NCI-H2029 treated with DMSO at 0.1 percent for 48 hours (cell line): ENCODE measurements around the gene MAGI3.

Source experiments
- DNase-seq: peaks from one replicate; lab custom pipeline; 2025; lab: John Stamatoyannopoulos, UW

The MAGI3 gene

DNA sequence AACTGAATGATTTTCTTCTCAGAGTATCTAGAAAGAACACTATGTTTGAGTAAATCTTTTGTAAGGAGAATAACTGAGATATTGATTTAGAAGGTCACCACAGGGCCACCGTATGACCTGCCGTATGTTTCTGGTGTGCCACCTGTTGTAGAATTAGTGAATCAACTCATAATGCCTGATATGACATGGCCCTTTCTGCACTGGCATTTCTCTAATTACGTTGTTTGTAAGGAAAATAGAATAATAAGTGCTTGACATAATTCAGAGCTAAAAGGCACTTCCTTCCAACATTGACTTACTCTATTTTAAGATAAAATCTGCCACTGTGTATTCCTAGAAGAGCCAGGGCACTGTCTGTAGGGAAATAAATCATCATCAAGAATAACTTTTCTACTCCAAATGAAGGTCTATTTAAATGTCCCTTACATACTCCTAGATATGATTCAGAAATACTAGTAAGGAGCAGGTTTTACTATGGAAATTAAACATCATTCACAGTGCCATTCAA is 267.3 kb downstream of the MAGI3 start:
- DNase-seq = no peak

- no peak for DNase-seq
Observed at GRCh38 chr1:113659035-113659434, 268.7 kb downstream of the MAGI3 start.

DNA sequence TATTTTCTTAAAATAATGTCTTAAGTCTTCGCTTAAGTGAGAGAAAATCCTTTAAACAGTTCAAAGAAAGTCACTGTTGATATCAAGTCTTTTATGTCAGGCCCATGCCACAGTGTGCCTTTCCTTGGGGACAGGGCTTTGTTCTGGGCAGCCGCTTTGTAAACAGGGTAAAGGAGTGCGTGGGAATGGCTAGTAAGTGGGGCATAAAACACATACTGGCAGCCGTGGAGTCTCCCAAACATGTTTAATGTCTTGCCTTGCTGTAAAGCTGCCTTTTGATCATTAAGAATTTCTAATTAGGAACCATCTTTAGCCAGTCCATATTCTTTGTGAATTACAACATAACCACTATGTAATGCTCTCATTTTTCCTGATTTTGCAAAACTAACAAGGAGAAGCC is 269.2 kb downstream of the MAGI3 start:
- no peak for DNase-seq

- peak; percentile 7 for DNase-seq
Observed at GRCh38 chr1:113660088-113660487, 269.8 kb downstream of the MAGI3 start.

- DNase-seq = no peak
Observed at GRCh38 chr1:113662101-113662500, 271.8 kb downstream of the MAGI3 start.

GRCh38 chr1:113663165-113663951 is 273.0 kb downstream of the MAGI3 start:
- no peak for DNase-seq

DNA sequence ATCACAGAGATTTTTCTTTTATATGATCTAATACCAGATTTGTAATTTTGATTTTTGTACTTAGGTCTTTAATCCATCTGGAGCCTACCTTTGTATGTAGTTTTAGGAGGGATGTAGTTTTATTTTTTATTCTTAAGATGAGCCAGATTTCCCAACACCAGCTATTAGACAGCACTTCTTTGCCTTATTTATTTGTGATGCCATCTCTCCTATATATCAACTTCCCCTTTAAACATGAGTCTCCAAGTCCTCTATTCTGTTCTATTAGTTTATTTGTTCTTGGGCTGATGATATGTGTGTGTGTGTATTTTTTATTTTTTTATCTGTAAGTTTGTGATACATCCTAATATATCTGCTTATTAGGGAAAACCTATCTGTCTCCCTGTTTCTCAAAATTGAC is 274.8 kb downstream of the MAGI3 start:
- no peak for DNase-seq

DNA sequence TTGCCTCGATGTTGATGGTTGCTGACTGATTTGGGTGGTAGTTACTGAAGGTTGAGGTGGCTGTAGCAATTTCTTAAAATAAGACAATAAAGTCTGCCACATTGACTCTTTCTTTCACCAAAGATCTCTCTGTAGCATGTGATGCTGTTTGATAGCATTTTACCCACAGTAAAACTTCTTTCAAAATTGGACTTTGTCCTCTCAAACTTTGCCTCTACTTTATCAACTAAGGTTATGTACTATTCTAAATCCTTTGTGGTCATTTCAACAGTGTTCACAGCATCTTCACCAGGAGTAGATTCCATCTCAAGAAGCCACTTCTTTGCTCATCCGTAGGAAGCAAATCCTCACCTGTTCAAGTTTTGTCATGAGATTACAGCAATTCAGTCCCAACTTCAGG is 275.8 kb downstream of the MAGI3 start:
- DNase-seq = no peak

- DNase-seq = no peak
Observed at GRCh38 chr1:113669988-113670387, 279.7 kb downstream of the MAGI3 start.

GRCh38 chr1:113670650-113671049 is 280.3 kb downstream of the MAGI3 start:
- DNase-seq = no peak

- DNase-seq = no peak
Observed at GRCh38 chr1:113672491-113672890, 282.2 kb downstream of the MAGI3 start.

DNA sequence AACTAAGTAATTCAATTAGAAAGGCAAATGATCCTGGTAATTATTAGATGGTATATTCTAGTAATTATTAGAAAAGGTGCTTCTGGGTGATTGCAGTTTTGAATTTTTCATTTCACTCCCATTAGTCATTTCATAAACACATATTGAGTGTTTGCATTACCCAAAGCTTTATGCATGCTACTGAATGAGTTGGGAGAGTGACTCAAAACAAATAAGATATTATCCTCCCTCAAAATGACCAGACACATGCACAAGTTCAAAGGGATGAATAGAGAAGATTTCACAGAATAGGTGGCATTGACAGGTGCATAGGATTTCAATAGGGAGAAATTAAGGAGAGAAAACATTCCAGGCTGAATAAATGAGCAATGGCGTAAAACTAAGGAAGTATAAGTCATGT is 284.3 kb downstream of the MAGI3 start:
- no peak for DNase-seq

- no peak for DNase-seq
Observed at GRCh38 chr1:113675302-113675701, 285.0 kb downstream of the MAGI3 start.

DNA sequence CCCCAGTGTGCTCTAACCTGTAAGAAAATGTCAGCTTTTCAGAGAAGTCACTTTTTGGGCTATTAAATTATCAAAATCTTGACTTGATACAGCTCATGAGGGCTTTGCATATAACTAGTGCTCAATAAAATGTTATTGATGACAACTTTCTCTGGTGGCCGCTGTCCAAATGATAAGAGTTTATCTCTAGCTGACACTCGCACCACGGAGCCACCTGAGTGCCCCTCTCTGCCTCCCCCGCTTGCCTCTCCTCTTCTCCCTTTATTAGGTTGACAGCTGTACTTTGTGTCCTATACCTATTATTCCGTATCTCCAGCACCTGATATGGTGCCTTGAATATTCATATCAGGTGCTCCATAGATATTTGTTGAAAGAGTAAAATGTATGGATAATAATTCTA is 286.2 kb downstream of the MAGI3 start:
- no peak for DNase-seq

DNA sequence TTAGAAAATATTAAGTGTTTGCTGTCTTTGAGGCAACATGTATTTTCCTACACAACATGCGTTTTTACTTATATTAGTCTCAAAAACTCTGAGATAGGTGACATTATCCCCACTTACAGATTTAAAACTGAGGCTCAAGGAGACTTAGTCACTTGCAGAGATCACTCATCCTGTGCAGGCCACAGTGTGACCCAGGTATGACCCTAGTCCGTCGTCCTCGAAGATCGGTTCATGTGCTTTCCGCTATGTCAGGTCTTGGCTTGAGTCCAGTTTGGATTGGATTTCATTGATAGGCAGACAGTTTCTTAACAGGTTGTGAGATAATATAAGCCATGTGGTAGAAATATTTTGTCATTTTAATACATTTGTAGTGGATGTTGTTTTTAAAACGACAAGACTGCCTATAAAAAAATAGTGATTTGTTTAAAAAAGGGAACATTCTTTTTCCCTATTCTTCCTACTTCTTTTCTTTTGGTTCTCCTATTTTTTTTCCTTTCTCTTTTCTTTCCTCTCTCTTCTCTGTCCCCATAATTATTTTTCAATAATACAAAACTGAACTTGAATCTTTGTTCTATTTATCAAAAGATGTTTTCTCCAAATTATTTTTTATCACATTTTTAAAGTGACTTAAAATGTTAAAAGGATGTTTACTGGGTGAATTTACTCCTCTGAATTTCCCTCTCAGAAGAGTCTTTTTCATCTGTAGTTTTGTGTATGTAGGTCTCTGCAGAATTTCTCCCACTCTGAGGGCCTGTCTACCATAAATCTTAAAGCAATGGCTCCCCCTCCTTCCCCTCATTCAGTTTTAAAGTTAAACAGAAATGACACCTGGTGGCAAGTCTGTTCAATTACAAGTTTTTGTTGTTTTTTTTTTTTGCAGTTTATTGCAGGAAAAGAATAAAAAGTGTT is 287.2 kb downstream of the MAGI3 start:
- DNase-seq = peak; percentile 48

GRCh38 chr1:113678159-113678469 is 287.8 kb downstream of the MAGI3 start:
- no peak for DNase-seq

GRCh38 chr1:113681596-113682337 is 291.5 kb downstream of the MAGI3 start:
- no peak for DNase-seq

GRCh38 chr1:113683384-113684152 is 293.3 kb downstream of the MAGI3 start:
- no peak for DNase-seq

DNA sequence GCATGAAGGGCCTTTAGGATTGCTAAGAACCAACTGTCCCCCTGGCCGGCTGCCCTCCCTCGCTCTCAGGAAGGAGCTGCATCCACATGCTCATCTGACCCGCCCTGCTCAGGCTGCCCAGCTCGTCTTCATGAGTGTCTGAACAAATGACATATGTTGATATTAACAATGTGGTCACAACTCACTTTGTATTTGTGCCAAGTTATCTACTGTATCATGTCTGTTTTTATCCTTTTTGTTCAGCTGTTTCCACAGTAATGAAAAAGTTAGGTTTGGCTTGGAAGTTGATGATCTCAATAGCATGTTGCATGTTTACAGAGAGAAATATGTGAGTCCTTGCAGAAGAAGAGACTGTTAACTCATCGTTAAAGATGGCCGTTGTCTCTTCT is 293.8 kb downstream of the MAGI3 start:
- no peak for DNase-seq

DNA sequence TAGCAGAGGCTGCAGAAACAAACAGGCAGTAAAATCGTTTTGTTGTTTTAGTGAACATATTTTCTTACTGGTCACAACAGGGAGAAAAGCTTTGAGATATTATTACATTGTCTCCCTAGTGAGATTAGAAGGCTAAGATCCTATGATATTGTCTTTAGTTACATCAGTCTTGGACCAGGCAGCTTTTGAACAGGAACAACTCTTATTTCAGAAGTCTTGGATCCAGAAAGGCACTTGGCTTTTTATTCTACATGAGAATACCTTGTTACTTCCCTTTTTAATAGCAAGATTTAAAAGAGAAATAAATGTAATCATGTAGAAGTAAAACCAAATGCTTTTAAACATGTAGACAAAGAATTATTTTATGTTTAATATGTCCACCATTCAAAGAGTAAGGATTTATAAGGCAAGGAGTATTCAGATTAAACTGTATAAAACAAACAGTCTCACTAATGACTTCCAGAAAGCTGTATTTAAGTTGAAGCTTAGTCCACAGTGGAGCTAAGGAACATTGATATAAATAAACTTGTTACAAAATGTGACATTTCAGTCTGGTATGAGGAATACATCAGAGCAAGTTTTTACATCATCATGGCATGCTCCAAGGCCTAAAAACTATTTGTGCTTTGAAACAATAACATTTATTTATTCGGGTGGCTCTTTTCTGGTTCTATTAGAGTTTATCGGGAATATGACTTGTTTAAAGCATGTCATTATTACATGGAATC is 296.7 kb downstream of the MAGI3 start:
- DNase-seq = no peak

GRCh38 chr1:113691184-113691583 is 300.9 kb downstream of the MAGI3 start:
- no peak for DNase-seq
